Endothelial cell of umbilical vein (primary cell): ENCODE measurements around the gene SETBP1. TPM values are rescaled to one million over a fixed set of nuclear protein-coding genes. Genes with fewer than 3 reads are reported as not detected.
A peak's percentile ranks its signal among the peaks of the same experiment; 100 is the strongest.

Experiments used
- BruUV-seq: library from RNA; stranded (reverse); fragments of 400-500 nt; replicated peaks from 2 replicates; lab custom pipeline; 2021; lab: Mats Ljungman, UMichigan
- CTCF ChIA-PET: fragments of 300-600, 350-600 bp; sonication (Branson Sonifier 250); formaldehyde crosslinking; loops from one replicate; lab custom pipeline; 2021; ENCODE audit warnings: antibody characterized with exemption, inconsistent platforms; lab: Charles Lee
- POLR2A ChIA-PET: fragments of 300-600, 350-600 bp; sonication (Branson Sonifier 250); formaldehyde crosslinking; loops from one replicate; lab custom pipeline; 2021; ENCODE audit warnings: antibody characterized with exemption, inconsistent platforms; lab: Charles Lee
- DNase-seq: peaks from one replicate; pipeline ENCODE4 v3.0.0-alpha.2; 2011; ENCODE audit warnings: low read depth, low spot score
- FAIRE-seq: peaks from 2 replicates; lab custom pipeline; 2011; peaks lifted over from hg19 to GRCh38; lab: Jason Lieb, UNC
- H2AFZ ChIP-seq: 2 replicates; pipeline ENCODE4 v1.6.0; 2012; ENCODE audit warnings: low read depth, low read length, control low read depth, inconsistent platforms
- H3K27ac ChIP-seq: 2 replicates; pipeline ENCODE4 v1.5.1; 2011; ENCODE audit warnings: low read depth, mild to moderate bottlenecking, control low read depth, low read length, moderate library complexity; ENCODE audit not compliant: insufficient read depth
- H3K27me3 ChIP-seq, 2 experiments: 2 replicates each; pipeline versions ENCODE4 v1.6.0 to v1.6.1; 2011; ENCODE audit warnings: low read length in 2 of 2, mixed read lengths in 1 of 2; ENCODE audit not compliant: control insufficient read depth in 2 of 2, insufficient read depth in 2 of 2
- H3K36me3 ChIP-seq, 2 experiments: 2 replicates in 1 of 2; 3 replicates in 1 of 2; pipeline ENCODE4 v1.5.1; 2011; ENCODE audit warnings: low read length in 2 of 2, mild to moderate bottlenecking in 1 of 2, moderate library complexity in 1 of 2; ENCODE audit not compliant: control insufficient read depth in 2 of 2, insufficient read depth in 2 of 2; ENCODE audit errors: extremely low read depth in 1 of 2
- H3K4me1 ChIP-seq: 3 replicates; pipeline ENCODE4 v1.5.1; 2011; ENCODE audit warnings: mild to moderate bottlenecking, low read length; ENCODE audit not compliant: control insufficient read depth, insufficient read depth; ENCODE audit errors: extremely low read depth
- H3K4me2 ChIP-seq: 2 replicates; pipeline ENCODE4 v1.6.1; 2011; ENCODE audit warnings: low read length, control low read depth, mixed read lengths; ENCODE audit not compliant: insufficient read depth
- H3K4me3 ChIP-seq, 3 experiments: fragments of 200-600 bp in 1 of 3; sonication (generic), shearing (Covaris generic) in 1 of 3; replicated peaks in 1 of 3; 2 replicates each; pipeline ENCODE4 v1.5.1; 2011 to 2016; ENCODE audit warnings: control low read depth in 3 of 3, low read length in 3 of 3, mild to moderate bottlenecking in 2 of 3, inconsistent platforms in 1 of 3, low read depth in 1 of 3, moderate library complexity in 1 of 3; ENCODE audit not compliant: insufficient read depth in 1 of 3
- H3K79me2 ChIP-seq: 2 replicates; pipeline ENCODE4 v1.6.0; 2012; ENCODE audit warnings: low read length, inconsistent platforms; ENCODE audit not compliant: control insufficient read depth, insufficient read depth
- H3K9ac ChIP-seq: replicated peaks from 2 replicates; pipeline ENCODE3; 2011; ENCODE audit warnings: low read length, control low read depth; ENCODE audit not compliant: insufficient read depth; ENCODE audit errors: extremely low read depth
- H3K9me1 ChIP-seq: replicated peaks from 3 replicates; pipeline ENCODE4 v1.6.0; 2011; ENCODE audit warnings: mild to moderate bottlenecking, low read length; ENCODE audit not compliant: control insufficient read depth, insufficient read depth; ENCODE audit errors: extremely low read depth
- H3K9me3 ChIP-seq: replicated peaks from 2 replicates; pipeline ENCODE4 v1.5.1; 2012; ENCODE audit warnings: low read length, inconsistent platforms; ENCODE audit not compliant: control insufficient read depth, insufficient read depth
- H4K20me1 ChIP-seq: replicated peaks from 2 replicates; pipeline ENCODE3; 2011; ENCODE audit warnings: mild to moderate bottlenecking, low read length; ENCODE audit not compliant: control insufficient read depth, insufficient read depth; ENCODE audit errors: extremely low read depth
- EZH2 ChIP-seq: IDR thresholded peaks from 2 replicates; pipeline ENCODE4 v1.6.1; 2012; ENCODE audit warnings: borderline replicate concordance, low read depth, mild to moderate bottlenecking, moderate library complexity, low read length, inconsistent platforms; ENCODE audit not compliant: severe bottlenecking
- FOS ChIP-seq: IDR thresholded peaks from 2 replicates; pipeline ENCODE4 v1.6.1; 2011; ENCODE audit warnings: mild to moderate bottlenecking, low read length, moderate library complexity, borderline replicate concordance; ENCODE audit not compliant: insufficient read depth
- GATA2 ChIP-seq: IDR thresholded peaks from 2 replicates; pipeline ENCODE4 v1.7.0; 2011; ENCODE audit warnings: low read depth, mild to moderate bottlenecking, moderate library complexity, mixed read lengths, low read length; ENCODE audit not compliant: insufficient read length, insufficient read depth
- JUN ChIP-seq: IDR thresholded peaks from 2 replicates; pipeline ENCODE4 v1.6.1; 2011; ENCODE audit warnings: borderline replicate concordance, low read depth; ENCODE audit not compliant: insufficient read length, insufficient read depth
- MYC ChIP-seq: IDR thresholded peaks from one replicate; pipeline ENCODE4 v1.6.1; 2011; ENCODE audit warnings: mild to moderate bottlenecking, low read depth, low read length
- POLR2A ChIP-seq: IDR thresholded peaks from 2 replicates; pipeline ENCODE4 v1.6.1; 2012; ENCODE audit warnings: low read depth, mild to moderate bottlenecking, control low read depth, low read length
- POLR2AphosphoS5 ChIP-seq: IDR thresholded peaks from 2 replicates; pipeline ENCODE4 v1.6.1; 2012; ENCODE audit warnings: low read depth, mild to moderate bottlenecking, control low read depth, low read length, moderate library complexity; ENCODE audit not compliant: insufficient read depth
- dilution Hi-C: fragments of 300-500 bp; cut with MboI; formaldehyde crosslinking; loops from one replicate; pipeline ENCODE4 v1.15.0; 2019; ENCODE audit warnings: low sequenced_read_pairs; ENCODE audit not compliant: extremely low pct_ligation_motif_present
- intact Hi-C: fragments of 100-400 bp; cut with micrococcal nuclease; formaldehyde crosslinking; loops from one replicate; pipeline ENCODE4 v1.10.0; 2022
- polyA plus RNA-seq, 4 experiments: library from polyadenylated mRNA; depleted of rRNA in 3 of 4; stranded (reverse) in 3 of 4; unstranded in 1 of 4; fragments of >200 nt; gene quantifications; 2 replicates each; pipeline versions ENCODE4 v1.2.1 to v1.2.3, GENCODE V29; 2011 to 2012; ENCODE audit warnings: missing spikeins in 1 of 4
- total RNA-seq: library from RNA; stranded (reverse); gene quantifications from 2 replicates; pipeline ENCODE4 v1.2.3, GENCODE V29; 2021
- TF ChIP-seq, protein P1 (sequence below), 2 donors: IDR thresholded peaks; 1 replicate in 1 of 2; 2 replicates in 1 of 2; pipeline ENCODE4 v1.5.1; 2011; ENCODE audit warnings: low read length in 2 of 2, mild to moderate bottlenecking in 2 of 2, moderate library complexity in 2 of 2, control low read depth in 1 of 2, inconsistent platforms in 1 of 2, low read depth in 1 of 2; ENCODE audit not compliant: insufficient read depth in 1 of 2; ENCODE audit errors: extremely low read depth in 1 of 2
- TF ChIP-seq, protein P2 (sequence below): IDR thresholded peaks from 2 replicates; pipeline ENCODE4 v1.6.1; 2011; ENCODE audit not compliant: insufficient read depth, insufficient read length

SETBP1 gene
- total and polyA plus RNA-seq, 2 donors (not counting 3 experiments of a cell fraction or from before 2014, with no cell fraction given): 0.76 to 3.1 TPM

DNA sequence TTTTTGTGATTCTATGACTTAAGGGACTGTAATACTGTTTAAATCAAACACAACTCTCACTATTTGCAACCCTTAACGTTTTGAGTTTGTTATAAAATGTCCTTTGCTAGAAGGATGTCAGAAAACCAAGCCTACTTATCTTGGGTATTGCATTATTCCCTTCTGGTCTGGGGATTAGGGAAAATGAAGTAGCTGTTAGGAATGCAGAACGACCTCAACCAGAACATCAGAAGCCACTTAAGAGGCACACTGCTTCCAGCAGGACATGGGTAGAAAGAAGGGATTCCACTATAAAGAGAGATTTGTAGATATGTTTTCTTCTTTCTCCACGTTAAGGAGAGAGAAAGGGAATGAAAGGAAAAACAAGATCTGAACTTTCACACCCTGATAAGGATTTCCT lies 101.2 kb downstream of the SETBP1 start:
- Histone ChIP-seq H3K4me3 (no peak overlapping the region), H3K27ac (no peak overlapping the region), H3K27me3 (no peaks in the 10 kb centered on the region), H4K20me1 (no peaks in the 10 kb centered on the region), H3K36me3 (no peaks in the 10 kb centered on the region), H3K4me1 (no peaks in the 10 kb centered on the region), H3K9me3 (no peaks in the 10 kb centered on the region), H3K9ac (no peak overlapping the region), H3K9me1 (no peaks in the 10 kb centered on the region), H3K79me2 (no peaks in the 10 kb centered on the region), H2AFZ (no peak overlapping the region), H3K4me2 (no peak overlapping the region)
- dilution Hi-C loops (no loop called here), intact Hi-C loops (no loop called here)
- BruUV-seq: no TSS peak
- ChIA-PET CTCF (no interaction called here), POLR2A (no interaction called here)
- DNase-seq (peak; percentile 48), FAIRE-seq (no peak)
- TF ChIP-seq, protein P1, sequence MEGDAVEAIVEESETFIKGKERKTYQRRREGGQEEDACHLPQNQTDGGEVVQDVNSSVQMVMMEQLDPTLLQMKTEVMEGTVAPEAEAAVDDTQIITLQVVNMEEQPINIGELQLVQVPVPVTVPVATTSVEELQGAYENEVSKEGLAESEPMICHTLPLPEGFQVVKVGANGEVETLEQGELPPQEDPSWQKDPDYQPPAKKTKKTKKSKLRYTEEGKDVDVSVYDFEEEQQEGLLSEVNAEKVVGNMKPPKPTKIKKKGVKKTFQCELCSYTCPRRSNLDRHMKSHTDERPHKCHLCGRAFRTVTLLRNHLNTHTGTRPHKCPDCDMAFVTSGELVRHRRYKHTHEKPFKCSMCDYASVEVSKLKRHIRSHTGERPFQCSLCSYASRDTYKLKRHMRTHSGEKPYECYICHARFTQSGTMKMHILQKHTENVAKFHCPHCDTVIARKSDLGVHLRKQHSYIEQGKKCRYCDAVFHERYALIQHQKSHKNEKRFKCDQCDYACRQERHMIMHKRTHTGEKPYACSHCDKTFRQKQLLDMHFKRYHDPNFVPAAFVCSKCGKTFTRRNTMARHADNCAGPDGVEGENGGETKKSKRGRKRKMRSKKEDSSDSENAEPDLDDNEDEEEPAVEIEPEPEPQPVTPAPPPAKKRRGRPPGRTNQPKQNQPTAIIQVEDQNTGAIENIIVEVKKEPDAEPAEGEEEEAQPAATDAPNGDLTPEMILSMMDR (IDR thresholded peaks at IDR 0.05; ENCODE audit: extremely low read depth in 1 of 2, insufficient read depth in 1 of 2, low read depth in 1 of 2, low read length in 2 of 2): no peak
- TF ChIP-seq FOS: no peak
- no peak for TF ChIP-seq JUN
- TF ChIP-seq, protein P2, sequence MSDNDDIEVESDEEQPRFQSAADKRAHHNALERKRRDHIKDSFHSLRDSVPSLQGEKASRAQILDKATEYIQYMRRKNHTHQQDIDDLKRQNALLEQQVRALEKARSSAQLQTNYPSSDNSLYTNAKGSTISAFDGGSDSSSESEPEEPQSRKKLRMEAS: no peak
- no peak for TF ChIP-seq POLR2A
- TF ChIP-seq EZH2: no peak
- no peak for TF ChIP-seq POLR2AphosphoS5
- no peak for TF ChIP-seq GATA2
- no peak for TF ChIP-seq MYC
